NB4 (cell line): Measurements from ENCODE around the gene TACC3.

ENCODE experiments used
- CTCF ChIP-seq: IDR thresholded peaks from one replicate; pipeline ENCODE4 v1.5.1; 2012; ENCODE audit warnings: low read depth, low read length
- MYC ChIP-seq: IDR thresholded peaks from 2 replicates; pipeline ENCODE4 v1.6.1; 2011; ENCODE audit warnings: low read depth, low read length
- POLR2A ChIP-seq: IDR thresholded peaks from 2 replicates; pipeline ENCODE4 v1.6.1; 2011; ENCODE audit warnings: mild to moderate bottlenecking; ENCODE audit not compliant: insufficient read length; ENCODE audit errors: extremely low read depth

GRCh38 chr4:1673671-1674070, 47.6 kb upstream of the TACC3 start:
- TF ChIP-seq CTCF (no peak), POLR2A (no peak), MYC (no peak)
